Activated T-cell treated with anti-CD3 and anti-CD28 coated beads, Interleukin-2, amount 50 U/mL, for 48 hours (primary cell): ENCODE data around the gene ZIC1.

ENCODE experiments used
- DNase-seq, 2 experiments: peaks; one replicate each; pipeline ENCODE4 v3.0.0-alpha.2; 2020

The ZIC1 gene

DNA sequence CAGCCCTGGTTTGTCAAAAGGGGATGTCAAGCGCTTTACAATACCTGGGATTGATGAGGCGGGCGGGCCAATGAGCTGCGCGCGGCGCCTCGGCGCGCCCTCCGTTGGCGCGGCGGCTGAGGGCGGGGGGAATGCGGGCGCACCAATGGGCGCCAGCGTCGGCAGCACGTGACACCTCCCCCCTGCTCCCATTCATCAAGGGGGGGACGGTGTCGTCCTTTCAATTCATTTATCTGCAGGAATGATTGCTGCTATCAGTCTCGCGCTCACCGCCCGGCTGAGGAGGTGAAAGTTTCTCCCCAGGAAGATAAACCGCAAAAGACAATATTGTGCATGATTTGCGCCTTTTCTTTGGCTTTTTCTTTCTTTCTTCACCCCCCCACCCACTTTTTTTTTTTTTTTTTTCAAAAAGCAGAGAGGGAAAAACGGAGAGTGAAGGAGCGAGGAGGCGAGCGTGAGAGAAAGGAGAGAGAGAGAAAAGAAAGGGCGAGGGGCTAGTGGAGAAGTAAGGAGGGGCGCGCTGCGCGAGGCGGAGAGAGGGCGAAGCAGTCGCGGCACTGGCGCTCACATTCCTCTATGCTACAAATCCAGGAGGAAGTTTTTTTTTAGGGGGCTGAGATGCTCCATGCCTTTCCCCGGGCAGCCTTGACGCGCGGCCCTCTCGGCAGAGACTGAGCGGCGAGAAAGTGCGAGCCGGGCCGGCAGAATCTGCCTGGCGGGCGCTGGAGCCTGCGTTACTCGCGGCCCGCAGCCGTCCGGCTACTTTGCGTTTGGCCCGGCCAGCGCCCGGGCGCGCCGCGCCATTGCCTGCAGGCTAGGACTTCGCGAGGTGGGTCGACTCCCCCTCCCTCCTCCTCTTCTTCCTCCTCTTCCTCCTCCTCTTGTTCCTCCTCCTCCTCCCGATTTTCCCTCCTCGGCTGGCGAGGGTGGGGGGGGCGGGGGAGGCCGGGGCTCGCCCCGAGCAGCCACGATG, at the start of gene ZIC1:
ZIC1 (plus strand) TSS at position 223 of the 973 bp plus-strand sequence; CDS start at position 971, 748 bp downstream.
- DNase-seq = no peak

DNA sequence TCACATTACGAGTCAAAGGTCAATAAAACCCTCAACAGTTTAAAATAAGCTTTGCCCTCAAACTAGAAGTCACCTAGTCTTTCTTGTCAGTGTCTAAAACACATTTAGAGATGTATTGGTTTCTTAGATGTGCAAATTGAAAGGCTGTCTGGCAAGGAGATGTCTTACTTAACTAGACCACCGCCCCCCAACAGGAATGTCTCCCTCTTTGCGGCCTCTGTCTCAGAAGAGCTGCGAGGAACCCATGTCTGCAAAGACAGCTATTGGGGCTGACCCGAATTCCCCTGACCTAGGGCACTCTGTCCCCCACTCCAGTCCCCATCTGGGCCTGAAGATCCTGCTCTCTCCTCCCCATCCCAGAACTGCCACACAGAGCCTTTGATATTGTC, 49.1 kb upstream of the ZIC1 start:
- no peak for DNase-seq

DNA sequence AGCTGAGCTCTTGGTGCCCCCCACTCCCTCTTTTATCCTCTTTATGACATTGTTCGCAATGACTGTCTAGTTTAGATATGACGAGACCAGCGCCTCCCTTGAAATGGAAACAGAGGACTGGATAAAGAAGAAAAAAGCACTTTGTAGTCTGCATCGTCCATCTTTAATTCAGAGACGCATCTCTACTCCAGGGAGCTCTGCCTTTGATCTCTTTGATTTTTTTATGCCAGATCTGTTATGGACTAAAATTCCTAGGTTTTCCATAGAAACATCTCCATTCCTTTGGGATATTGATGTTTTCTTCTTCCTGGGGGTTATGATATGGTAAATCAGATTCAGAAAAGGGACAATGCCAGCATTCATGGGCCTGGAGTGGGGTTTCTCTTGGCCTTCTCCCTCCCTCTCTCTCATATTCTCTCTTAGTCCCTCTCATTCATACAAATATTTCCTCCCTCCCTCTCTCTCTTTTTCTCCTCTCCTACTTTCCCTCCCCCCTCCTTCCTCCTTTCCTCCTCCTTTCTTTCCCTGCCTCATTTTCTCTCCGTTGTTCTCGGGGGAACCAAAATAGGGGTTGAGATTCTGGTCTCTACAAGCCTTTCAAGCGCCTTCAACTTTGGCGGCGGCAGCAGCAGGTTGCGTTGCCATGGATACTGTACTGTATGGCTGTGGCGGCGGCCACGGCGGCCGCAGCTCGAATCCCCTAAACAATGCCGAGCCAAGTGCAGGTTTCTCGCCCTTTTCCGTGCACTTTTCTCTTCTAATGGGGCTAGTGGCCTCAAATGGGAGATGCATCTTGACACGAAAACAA, 48.3 kb upstream of the ZIC1 start:
- no peak for DNase-seq

DNA sequence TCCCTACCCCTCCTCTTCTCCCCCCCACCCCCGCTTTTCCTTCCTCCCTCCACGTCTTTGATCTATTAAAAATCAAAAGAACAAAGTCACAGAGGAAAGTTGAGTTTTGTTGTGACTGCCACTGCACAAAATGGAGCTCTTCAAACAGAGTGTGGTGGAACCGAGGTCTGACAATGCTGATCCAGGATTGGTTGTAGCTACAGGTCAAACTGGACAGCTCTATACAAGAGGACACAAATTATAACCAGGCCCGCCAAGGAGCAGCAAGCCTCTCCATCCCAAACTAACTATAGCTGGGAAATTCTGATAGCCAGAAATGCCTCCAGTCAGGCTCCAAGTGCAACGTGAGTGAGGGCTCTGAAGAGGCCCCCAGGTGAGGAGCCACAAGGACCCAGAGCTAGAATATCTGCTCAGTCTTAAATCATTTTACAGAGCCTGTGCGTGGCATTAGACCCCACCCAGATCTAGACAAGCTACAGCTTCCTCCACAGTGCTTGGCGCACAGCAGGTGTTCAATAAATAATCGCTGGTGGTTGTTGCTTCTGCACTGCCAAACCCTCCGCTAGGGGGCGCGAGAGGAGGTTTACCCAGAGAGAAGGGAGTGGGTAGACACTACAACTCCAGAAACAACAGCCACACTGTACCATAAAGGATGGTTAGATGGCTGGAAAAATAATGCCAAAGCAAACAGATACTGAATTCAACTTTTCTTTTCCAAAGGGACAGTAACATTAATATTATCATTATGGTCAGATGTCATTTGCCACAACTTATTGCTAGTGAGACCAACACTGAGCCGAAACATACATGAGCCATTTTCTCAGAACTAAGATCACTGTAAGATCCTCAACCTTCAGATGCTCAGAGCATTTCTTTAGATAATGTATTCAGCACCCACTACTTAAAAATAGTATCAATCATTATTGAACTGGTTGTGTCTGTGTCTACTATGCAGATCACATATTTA, 47.4 kb upstream of the ZIC1 start:
- DNase-seq = peak; percentile 65 to 66

DNA sequence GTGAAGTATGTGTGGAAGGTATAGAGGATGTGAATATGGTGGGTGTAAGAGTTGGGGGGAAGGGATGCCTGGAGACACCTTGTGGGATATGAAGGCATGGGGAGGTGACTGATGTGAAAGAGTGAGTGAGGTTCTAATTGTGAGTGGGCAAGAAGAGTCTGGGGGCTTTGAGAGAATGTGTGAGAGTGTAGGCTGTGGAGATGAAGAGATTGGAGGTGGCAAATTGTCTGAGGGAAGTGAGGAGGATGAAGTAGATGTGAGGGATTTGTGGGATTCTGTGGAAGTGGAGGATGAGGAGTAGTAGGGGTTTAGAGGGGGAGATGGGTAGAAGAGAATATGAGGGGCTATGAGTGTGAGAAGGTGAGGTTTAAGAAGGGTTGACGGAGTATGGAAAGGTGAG, 44.4 kb upstream of the ZIC1 start:
- no peak for DNase-seq

DNA sequence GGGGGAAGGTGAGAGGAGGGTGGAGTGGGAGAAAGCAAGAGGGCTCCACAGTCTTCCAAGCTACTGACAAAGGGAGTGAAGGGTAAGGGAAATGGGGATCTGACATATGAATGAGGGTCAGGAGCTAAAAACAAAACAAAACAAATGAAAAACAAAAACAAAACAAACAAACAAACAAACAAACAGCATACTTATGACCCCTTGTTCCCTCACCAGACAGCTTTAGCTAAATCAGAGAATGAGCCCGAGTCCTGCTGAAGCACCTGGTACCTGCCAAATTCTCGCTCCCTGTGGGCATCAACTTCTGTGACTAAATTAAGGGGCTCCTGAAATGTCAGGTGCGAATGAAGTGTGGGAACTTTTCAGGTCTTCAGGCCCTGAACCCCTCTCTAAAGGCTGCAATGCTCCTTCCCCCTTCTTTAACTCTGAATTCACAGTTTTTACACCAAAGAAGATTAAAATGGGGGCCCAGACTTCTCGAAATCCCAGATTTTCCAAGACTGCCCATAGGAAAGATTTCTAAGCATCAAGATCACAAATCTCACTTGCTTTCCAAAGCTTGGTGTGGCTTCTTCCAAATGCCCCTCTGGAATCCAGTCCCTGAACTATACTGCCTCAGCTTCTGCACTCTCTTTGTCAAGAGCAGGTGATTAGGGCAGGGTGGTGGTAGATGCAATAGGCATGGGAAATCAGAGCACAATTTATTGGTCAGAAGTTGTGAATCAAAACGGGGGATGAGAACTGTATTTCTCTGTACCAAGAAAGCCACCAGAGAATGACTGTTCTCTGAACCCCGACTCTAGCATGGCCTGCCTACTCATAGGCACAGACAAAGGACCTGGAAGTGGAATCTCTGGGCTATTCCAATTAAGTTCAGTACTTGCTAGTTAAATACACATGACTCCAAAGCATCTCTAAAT, 43.7 kb upstream of the ZIC1 start:
- no peak for DNase-seq

DNA sequence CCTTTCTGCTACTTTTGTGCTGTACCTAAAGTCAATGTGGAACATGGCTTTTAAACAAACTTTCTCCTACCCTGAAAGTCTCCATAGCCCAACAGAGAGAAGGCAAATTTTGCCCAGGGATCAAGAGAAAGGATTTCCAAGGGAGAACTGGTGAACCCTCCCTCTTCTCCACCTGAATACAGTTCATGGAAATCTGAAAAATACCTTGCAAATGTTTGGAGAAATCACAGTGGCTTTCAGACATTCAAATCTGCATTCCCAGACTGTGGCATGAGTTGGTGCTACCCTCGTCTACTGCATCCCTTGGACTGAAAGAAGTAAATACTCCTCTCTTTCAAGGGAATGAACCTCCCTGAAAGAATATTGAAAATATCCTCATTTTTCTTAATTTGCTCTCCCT, 41.5 kb upstream of the ZIC1 start:
- no peak for DNase-seq

DNA sequence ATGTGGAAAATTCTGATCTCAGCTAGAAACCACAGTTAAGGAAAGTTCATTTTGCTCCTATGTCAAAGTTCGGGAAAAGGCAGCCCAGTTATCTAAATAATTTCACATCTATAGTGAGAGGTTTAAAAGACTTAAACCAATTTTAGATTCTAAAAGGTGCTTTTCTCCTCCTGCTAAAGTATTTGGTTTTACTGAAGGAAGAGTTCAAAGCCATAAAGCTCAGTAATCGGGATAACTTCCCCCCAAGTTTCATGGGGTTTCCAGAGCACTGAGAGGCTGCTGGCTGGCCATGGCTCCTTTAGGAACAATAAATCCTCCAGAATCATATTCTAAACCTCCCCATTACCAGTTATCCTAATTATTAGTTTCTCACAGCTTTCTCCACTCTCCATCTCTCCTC, 41.0 kb upstream of the ZIC1 start:
- DNase-seq = no peak

DNA sequence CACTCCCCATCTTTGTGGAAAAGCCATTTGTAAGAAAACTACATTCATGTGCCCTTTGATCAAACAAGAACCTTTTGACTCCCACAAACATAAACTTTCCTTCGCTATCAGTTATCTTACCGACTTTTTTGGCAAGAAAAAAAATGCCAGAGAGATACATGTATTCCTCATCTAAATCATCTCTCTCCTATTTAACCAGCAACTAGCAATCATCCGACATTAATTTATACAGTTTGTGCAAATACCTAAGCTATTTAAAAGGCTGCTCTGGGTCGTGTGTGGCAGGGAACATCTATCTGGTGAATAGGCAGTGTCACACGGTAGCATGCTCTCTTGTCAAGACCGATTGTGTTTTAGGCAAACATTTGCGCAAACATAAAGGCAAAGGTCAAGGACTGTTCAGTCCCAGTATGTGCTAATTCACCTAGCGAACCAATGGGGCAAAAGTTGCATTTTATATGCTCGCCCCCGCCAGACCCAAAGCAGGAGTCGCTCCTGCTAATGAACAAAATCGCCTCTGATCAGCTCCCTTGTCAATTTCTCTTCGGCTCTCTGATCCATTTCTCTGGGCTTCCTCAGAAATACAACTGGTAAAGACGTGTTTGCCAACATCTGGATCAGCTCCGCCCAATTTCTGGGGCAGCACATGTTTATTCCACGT, 40.5 kb upstream of the ZIC1 start:
- no peak for DNase-seq

DNA sequence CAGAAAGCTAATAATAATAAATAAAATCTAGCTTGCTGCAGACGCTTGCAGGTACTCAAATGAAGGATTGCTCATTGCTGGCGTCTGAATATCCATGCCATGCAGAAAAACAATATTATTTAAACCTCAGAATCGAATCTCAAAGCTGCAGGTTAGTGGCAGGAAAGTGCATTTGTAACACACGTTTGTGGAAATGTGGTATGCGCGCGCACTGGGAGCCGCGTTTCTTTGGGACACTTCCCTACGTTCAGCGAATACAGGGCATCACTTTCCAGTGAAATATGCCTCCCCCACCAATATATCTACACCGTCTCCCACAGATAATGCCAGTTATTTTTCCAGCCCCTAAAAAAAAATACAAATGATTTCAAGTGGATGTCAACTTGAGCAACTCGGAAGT, 39.9 kb upstream of the ZIC1 start:
- DNase-seq = no peak

DNA sequence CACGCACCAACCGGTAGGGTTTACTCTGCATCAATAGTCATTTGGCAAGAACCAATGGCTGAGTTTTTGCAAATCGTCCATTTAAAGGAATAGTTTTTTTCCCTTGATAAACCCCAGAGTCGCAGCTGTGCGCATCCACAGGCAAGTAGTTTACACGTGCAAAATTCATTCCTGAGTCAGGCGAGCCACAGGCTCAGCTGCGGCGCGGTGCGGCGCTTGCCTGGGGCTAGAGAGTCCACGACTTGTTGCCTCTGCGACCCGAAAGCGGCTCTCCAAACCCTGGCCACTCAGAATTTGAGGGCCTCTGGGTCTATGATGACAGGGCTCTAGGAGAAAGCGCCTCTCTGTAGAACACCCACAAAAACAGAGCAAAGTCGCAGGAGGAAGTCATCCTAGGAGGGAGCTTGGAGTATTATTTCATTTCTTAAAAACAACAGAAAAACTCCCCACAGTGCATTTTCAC, 39.5 kb upstream of the ZIC1 start:
- DNase-seq = no peak

DNA sequence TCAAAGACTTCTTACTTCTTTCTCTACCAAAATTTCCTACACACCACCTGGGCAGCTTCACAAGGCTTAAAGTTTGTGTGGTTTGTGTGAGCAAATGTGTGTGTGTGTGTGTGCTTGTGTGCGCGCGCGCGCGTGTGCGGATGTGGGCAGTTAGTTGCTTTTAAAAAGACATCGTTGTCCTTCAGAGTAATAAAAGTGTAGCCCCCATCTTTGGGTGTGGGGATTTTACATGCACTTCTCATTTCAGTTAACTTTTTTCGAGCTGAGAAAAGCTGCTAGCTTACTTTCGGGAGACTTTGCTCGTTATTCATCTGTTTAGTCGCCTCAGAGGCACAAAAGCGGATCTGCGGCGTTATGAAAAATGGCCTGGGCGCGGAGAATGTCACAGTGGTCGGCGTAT, 38.8 kb upstream of the ZIC1 start:
- DNase-seq = no peak

DNA sequence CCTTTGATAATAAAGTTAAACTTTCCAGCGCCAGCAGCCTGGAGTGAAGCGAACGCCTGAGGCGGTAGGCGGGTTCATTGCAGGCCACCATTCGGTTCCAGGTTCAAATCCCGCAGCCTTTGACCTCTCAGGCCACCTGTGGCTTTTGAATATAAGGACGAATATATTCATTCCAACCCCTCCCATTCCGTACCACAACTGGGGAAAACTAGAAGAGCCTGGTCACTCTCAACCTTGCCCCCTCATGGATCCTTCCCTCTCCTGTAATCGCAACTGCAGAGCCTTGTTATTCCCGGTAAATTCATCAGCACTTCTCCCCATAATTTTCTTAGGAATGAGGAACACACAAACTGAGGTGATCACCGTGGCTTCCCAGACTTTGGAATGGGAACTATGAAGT, 38.0 kb upstream of the ZIC1 start:
- DNase-seq = no peak

DNA sequence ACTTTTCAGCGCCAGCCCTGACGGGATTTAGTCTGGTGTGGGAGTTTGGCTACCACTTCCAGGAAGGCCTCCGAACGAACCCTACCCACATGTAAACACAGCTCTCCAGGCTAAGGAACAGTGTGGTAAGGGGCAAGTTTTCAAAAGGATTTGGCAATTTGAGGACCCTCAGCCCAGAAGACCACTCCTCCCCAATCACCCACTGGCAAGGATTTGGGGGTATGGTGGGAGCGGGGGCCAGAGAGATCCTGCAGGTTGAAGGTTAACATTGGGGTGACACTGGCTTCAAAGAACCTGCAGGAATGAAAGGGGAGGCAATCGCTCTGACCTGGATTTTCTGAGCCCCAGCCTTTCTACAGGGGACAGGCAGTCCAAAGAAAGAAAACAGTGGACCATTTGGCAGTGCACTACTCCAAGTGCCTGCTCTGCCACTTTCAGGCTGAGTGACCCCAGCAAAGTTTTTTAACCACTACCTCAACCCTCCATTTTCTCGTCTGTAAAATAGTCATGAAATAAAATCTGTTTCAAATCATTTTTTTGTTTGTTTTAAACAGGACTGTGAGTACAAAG, 37.3 kb upstream of the ZIC1 start:
- no peak for DNase-seq

DNA sequence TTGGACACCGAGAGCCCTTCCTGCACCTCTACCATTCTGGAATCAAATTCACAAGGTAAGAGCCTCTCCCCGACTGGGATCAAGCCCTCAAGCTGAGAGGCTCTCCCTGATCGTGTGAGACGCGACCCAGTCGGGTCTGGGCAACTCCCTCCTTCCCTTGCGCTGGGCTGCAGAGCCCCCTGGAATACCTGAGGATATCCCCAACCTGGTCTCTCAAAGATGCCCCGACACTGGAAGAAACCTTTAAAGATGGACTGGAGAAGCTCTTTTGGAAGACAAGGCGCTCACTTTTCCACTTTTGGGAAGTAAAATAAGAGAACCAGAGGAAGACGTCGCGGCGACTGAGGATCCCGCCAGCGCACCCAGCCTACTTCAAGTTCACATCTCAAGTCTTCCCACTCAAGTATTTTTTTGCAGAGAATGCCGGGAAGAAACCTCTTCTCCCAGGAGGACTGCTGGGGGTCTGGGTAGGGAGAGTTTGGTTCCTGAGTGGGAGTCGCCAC, 36.6 kb upstream of the ZIC1 start:
- no peak for DNase-seq

DNA sequence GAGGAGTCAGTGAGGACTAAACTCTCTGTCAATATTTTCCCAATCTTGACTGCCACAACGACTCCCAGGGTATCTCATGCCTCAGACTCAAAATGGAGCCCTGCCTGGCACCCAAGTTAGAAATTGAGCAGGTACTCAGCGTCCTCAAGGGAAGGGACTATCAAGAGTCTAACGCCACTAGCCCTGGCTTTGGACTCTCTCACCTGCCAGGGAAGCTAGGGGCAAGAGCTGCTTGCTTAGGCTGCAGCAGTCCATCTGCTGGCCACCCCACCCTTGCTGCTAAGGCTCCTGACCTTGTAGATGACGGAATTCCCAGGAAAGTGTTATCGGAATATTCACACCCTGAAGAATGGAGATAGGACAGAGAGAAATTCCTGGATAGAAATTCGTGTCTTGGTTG, 35.9 kb upstream of the ZIC1 start:
- DNase-seq = no peak

DNA sequence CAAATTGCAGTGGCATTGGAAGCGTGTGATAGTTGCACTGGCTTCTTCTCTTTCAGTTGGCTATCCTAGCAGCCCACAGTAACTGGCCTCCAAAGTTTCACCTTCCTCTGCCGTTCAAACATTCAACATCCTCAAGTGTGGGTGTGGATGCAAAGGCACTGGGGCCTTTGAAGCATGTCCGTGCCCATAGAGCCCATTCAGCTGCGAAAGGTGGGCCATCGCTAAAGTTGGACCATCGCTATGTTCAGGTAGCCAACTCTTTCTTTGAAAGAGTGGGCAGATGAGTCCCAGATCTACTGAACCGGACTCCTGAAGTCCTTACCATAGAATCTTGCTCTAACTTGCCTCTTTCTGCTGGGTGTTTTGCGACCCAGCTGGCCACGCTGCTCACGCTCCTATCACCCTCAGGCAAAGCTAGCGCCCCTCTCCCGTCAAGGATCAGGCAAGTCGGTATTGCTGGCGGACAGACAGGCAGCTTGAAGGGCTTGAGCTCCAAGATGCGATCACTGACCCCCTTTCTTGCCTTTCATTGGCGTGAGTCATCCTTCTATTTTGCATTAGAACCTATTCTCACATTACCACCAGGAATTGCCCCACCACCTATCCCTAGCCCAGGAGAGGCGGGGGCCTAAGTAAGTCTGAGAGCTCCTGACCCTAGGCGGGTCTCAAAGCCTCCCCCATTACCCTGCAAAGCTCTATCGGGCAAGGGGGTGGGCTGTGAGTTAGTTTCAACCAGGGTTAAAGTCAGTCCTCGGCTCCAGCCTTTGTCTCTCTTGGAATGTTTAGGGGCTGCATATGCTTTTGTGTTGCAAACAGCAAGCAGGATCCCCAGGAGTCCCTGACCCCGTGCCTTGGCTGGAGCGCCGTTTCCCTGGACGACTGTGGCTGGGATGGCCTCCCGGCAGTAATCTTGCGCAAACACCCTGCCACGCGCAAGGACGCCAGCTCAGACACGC, 31.5 kb upstream of the ZIC1 start:
- DNase-seq = no peak

DNA sequence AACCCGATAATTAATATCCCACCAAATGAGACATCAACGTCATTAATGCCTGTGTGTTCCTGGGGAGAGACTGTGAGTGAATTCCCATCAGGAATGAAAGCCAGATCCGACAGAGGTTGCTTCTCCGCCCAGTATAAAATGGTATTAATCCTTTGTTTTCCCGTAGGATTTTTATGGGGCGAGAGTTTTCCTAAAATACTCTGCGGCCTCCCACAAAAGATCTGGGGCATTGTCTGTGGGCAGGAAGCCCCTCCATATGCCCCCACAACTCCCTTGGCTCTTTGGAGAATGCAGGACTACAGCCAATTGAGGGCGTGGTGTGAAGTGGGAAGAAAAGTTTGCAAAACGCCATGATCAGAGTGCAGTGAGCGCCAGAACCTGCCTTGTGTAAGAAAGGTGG, 29.5 kb upstream of the ZIC1 start:
- DNase-seq = no peak

DNA sequence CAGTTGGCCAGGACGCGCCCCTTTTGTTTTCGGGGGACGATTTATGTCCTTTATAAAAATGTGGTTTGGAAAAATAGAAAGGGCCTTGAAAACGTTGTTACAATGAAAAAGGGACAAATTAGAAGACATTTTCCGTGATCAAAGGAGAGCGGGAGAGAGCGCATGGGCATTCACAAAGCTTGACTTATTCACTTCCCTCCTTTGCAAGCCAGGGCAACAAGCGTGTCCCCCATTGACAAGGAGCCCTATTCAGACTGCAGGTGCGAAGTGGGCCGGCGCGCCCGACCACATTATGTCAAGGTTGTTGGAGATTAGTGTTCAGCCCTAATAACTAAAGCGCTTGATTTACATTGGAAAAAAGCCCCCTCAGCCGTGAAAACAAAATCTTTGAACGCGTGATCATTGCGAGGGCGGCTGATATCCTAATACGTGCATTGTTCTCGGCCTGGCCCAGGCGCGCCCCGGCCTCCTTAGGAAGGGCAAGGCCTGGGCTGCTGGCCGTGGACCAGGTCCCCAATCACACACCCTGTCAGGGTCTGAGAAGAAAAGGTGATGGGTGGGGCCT, 28.7 kb upstream of the ZIC1 start:
- DNase-seq = no peak
